Endothelial cell of umbilical vein (primary cell): ENCODE results near the gene LGALS3BP.

Experiments used
- EZH2 ChIP-seq: IDR thresholded peaks from 2 replicates; pipeline ENCODE4 v1.6.1; 2012; ENCODE audit warnings: borderline replicate concordance, low read depth, mild to moderate bottlenecking, moderate library complexity, low read length, inconsistent platforms; ENCODE audit not compliant: severe bottlenecking
- FOS ChIP-seq: IDR thresholded peaks from 2 replicates; pipeline ENCODE4 v1.6.1; 2011; ENCODE audit warnings: mild to moderate bottlenecking, low read length, moderate library complexity, borderline replicate concordance; ENCODE audit not compliant: insufficient read depth
- GATA2 ChIP-seq: IDR thresholded peaks from 2 replicates; pipeline ENCODE4 v1.7.0; 2011; ENCODE audit warnings: low read depth, mild to moderate bottlenecking, moderate library complexity, mixed read lengths, low read length; ENCODE audit not compliant: insufficient read length, insufficient read depth
- JUN ChIP-seq: IDR thresholded peaks from 2 replicates; pipeline ENCODE4 v1.6.1; 2011; ENCODE audit warnings: borderline replicate concordance, low read depth; ENCODE audit not compliant: insufficient read length, insufficient read depth
- MYC ChIP-seq: IDR thresholded peaks from one replicate; pipeline ENCODE4 v1.6.1; 2011; ENCODE audit warnings: mild to moderate bottlenecking, low read depth, low read length
- POLR2A ChIP-seq: IDR thresholded peaks from 2 replicates; pipeline ENCODE4 v1.6.1; 2012; ENCODE audit warnings: low read depth, mild to moderate bottlenecking, control low read depth, low read length
- POLR2AphosphoS5 ChIP-seq: IDR thresholded peaks from 2 replicates; pipeline ENCODE4 v1.6.1; 2012; ENCODE audit warnings: low read depth, mild to moderate bottlenecking, control low read depth, low read length, moderate library complexity; ENCODE audit not compliant: insufficient read depth
- TF ChIP-seq, protein P1 (sequence below), 2 donors: IDR thresholded peaks; 1 replicate in 1 of 2; 2 replicates in 1 of 2; pipeline ENCODE4 v1.5.1; 2011; ENCODE audit warnings: low read length in 2 of 2, mild to moderate bottlenecking in 2 of 2, moderate library complexity in 2 of 2, control low read depth in 1 of 2, inconsistent platforms in 1 of 2, low read depth in 1 of 2; ENCODE audit not compliant: insufficient read depth in 1 of 2; ENCODE audit errors: extremely low read depth in 1 of 2
- TF ChIP-seq, protein P2 (sequence below): IDR thresholded peaks from 2 replicates; pipeline ENCODE4 v1.6.1; 2011; ENCODE audit not compliant: insufficient read depth, insufficient read length

DNA sequence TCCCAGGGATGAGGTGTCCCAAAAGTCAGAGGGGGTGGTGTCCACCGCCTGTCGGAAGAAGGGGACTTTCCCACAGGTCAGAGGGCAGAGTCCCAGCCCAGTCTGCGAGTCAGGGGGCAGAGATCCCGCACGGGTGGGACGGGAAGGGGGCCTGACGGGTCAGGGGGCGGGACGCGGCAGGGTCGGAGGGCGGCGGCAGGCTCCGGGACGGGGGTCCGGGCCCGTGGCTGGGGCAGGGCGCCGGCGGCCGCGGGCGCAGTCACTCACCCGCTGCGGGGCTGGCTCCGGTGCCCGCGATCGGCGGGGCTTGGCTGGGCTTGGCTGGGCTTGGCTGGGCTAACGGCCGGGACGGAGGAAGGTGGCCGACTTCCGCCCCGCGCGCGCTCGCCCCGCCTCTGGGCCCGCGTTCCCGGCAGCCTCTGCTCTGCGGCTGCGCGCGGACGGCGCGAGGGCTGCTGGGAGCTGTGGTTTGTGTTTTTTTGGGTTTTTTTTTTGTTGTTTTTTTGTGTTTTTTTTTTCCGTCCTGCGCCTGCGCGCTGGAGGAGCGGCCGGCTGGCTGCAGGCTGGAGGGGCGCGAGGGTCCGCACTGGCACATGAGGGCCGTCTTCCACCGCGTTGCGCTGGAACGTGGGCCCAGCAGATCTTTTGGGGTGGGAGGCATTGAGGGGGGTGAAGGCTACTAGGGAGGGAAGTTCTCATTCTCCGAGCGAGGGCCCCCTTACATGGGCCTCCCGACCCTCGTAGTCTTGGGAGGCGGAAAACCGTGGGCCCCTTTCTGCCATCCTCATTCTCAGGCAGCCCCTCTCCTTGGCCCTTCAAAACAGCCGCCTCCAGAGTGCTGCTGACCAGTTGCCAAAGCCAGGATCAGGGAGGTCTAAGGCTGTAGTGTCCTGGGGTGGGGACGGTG lies 29.9 kb upstream of the LGALS3BP start, which contains the start of gene CANT1:
- peak; percentile 92 for TF ChIP-seq POLR2AphosphoS5
- TF ChIP-seq, protein P1, sequence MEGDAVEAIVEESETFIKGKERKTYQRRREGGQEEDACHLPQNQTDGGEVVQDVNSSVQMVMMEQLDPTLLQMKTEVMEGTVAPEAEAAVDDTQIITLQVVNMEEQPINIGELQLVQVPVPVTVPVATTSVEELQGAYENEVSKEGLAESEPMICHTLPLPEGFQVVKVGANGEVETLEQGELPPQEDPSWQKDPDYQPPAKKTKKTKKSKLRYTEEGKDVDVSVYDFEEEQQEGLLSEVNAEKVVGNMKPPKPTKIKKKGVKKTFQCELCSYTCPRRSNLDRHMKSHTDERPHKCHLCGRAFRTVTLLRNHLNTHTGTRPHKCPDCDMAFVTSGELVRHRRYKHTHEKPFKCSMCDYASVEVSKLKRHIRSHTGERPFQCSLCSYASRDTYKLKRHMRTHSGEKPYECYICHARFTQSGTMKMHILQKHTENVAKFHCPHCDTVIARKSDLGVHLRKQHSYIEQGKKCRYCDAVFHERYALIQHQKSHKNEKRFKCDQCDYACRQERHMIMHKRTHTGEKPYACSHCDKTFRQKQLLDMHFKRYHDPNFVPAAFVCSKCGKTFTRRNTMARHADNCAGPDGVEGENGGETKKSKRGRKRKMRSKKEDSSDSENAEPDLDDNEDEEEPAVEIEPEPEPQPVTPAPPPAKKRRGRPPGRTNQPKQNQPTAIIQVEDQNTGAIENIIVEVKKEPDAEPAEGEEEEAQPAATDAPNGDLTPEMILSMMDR (IDR thresholded peaks at IDR 0.05; ENCODE audit: extremely low read depth in 1 of 2, insufficient read depth in 1 of 2, low read depth in 1 of 2, low read length in 2 of 2) = no peak
- no peak for TF ChIP-seq EZH2
- TF ChIP-seq POLR2A = peak; percentile 82
- TF ChIP-seq FOS = no peak
- no peak for TF ChIP-seq MYC
- TF ChIP-seq, protein P2, sequence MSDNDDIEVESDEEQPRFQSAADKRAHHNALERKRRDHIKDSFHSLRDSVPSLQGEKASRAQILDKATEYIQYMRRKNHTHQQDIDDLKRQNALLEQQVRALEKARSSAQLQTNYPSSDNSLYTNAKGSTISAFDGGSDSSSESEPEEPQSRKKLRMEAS = no peak
- no peak for TF ChIP-seq JUN
- no peak for TF ChIP-seq GATA2
